Stomach (tissue), 4 donors: Measurements from ENCODE around the gene PPP1R1C.

ENCODE experiments used
- CTCF ChIP-seq, 7 experiments: fragments of 450-650 bp in 4 of 7; fragments of 200-600 bp in 3 of 7; sonication (generic) in 3 of 7; IDR thresholded peaks; one replicate each; pipeline ENCODE4 v1.5.1; 2016 to 2019; ENCODE audit warnings: antibody characterized with exemption in 7 of 7, control low read depth in 2 of 7, mild to moderate bottlenecking in 1 of 7
- POLR2A ChIP-seq, 4 donors: fragments of 450-650 bp; IDR thresholded peaks; one replicate each; pipeline ENCODE4 v1.6.1; 2016; ENCODE audit warnings: antibody characterized with exemption in 4 of 4, control low read depth in 2 of 4, mild to moderate bottlenecking in 1 of 4, moderate library complexity in 1 of 4

GRCh38 chr2:182133195-182133891, 147.7 kb downstream of the PPP1R1C start:
- TF ChIP-seq POLR2A (IDR thresholded peaks at IDR 0.05), result no peak
- TF ChIP-seq CTCF (IDR thresholded peaks at IDR 0.05), result no peak
